HCEC 1CT (cell line): ENCODE measurements around the gene JAM3.

Source experiments
- DNase-seq: peaks from one replicate; pipeline ENCODE4 v3.0.0-alpha.2; 2017

Gene JAM3

GRCh38 chr11:134199531-134199930, 130.7 kb downstream of the JAM3 start:
- no peak for DNase-seq

GRCh38 chr11:134200688-134201087, 131.8 kb downstream of the JAM3 start:
- DNase-seq, result peak; percentile 29
